SK-N-SH treated with all-trans-retinoic acid at 6 μM for 48 hours (cell line): ENCODE results near the gene ARHGAP15.

Source experiments
- BACH2 ChIP-seq: fragments of 250-450 bp; sonication (Bioruptor Pico); IDR thresholded peaks from 2 replicates; pipeline ENCODE4 v1.9.0; 2021; ENCODE audit warnings: mild to moderate bottlenecking, borderline replicate concordance
- SNAI2 ChIP-seq: fragments of 250-450 bp; sonication (Bioruptor Pico); IDR thresholded peaks from 2 replicates; pipeline ENCODE4 v1.5.0; 2020; ENCODE audit warnings: mild to moderate bottlenecking, moderate library complexity
- ZFP30 ChIP-seq: fragments of 450-650 bp; formaldehyde crosslinking; IDR thresholded peaks from 2 replicates; pipeline ENCODE4 v1.5.0; 2022; ENCODE audit warnings: mild to moderate bottlenecking, moderate library complexity
- ZNF565 ChIP-seq: fragments of 450-650 bp; formaldehyde crosslinking; conservative IDR thresholded peaks from 2 replicates; pipeline ENCODE4 v1.5.0; 2020; ENCODE audit warnings: low read depth, mild to moderate bottlenecking, moderate library complexity

GRCh38 chr2:143132355-143132754 is 3.1 kb downstream of the ARHGAP15 start:
- TF ChIP-seq SNAI2, result no peak
- no peak for TF ChIP-seq ZNF565 (CRISPR knock-in tag)
- TF ChIP-seq ZFP30 (CRISPR knock-in tag), result no peak
- no peak for TF ChIP-seq BACH2 (CRISPR knock-in tag)
